HG03571 (cell line): Measurements from ENCODE around the gene ARHGAP15.
A peak's percentile ranks its signal among the peaks of the same experiment; 100 is the strongest.

Experiments
- ATAC-seq: cut with Tn5 transposase; IDR thresholded peaks from one replicate; pipeline ENCODE4 v1.9.1; 2021; ENCODE audit not compliant: unreplicated experiment

The ARHGAP15 gene

GRCh38 chr2:143704451-143705106, 575.4 kb downstream of the ARHGAP15 start:
- ATAC-seq, result no peak

GRCh38 chr2:143705108-143705707, 576.0 kb downstream of the ARHGAP15 start:
- no peak for ATAC-seq

GRCh38 chr2:143706354-143706753, 577.1 kb downstream of the ARHGAP15 start:
- ATAC-seq, result no peak

- ATAC-seq, result no peak
Observed at GRCh38 chr2:143708682-143709081, 579.5 kb downstream of the ARHGAP15 start.

GRCh38 chr2:143710196-143710595, 581.0 kb downstream of the ARHGAP15 start:
- ATAC-seq, result no peak

GRCh38 chr2:143710879-143711278, 581.7 kb downstream of the ARHGAP15 start:
- no peak for ATAC-seq

GRCh38 chr2:143716522-143716921, 587.3 kb downstream of the ARHGAP15 start:
- ATAC-seq, result no peak

GRCh38 chr2:143717053-143717452, 587.8 kb downstream of the ARHGAP15 start:
- no peak for ATAC-seq

GRCh38 chr2:143717536-143718168, 588.4 kb downstream of the ARHGAP15 start:
- ATAC-seq, result no peak

GRCh38 chr2:143718745-143719144, 589.5 kb downstream of the ARHGAP15 start:
- ATAC-seq, result no peak

GRCh38 chr2:143719406-143719805, 590.2 kb downstream of the ARHGAP15 start:
- no peak for ATAC-seq

GRCh38 chr2:143720095-143720664, 591.0 kb downstream of the ARHGAP15 start:
- ATAC-seq, result no peak

GRCh38 chr2:143725400-143725799, 596.2 kb downstream of the ARHGAP15 start:
- no peak for ATAC-seq

- ATAC-seq, result no peak
Observed at GRCh38 chr2:143726151-143726845, 597.1 kb downstream of the ARHGAP15 start.

GRCh38 chr2:143728498-143728897, 599.3 kb downstream of the ARHGAP15 start:
- ATAC-seq, result no peak

- ATAC-seq, result no peak
Observed at GRCh38 chr2:143729296-143729814, 600.1 kb downstream of the ARHGAP15 start.

- peak; percentile 75 for ATAC-seq
Observed at GRCh38 chr2:143730155-143730952, 601.1 kb downstream of the ARHGAP15 start.

- peak; percentile 29 for ATAC-seq
Observed at GRCh38 chr2:143730953-143731260, 601.7 kb downstream of the ARHGAP15 start.

- no peak for ATAC-seq
Observed at GRCh38 chr2:143732076-143732475, 602.9 kb downstream of the ARHGAP15 start.

- ATAC-seq, result no peak
Observed at GRCh38 chr2:143732871-143733270, 603.7 kb downstream of the ARHGAP15 start.

GRCh38 chr2:143734507-143734906, 605.3 kb downstream of the ARHGAP15 start:
- no peak for ATAC-seq
